ENCODE data around the gene L3MBTL4.

L3MBTL4 gene

DNA sequence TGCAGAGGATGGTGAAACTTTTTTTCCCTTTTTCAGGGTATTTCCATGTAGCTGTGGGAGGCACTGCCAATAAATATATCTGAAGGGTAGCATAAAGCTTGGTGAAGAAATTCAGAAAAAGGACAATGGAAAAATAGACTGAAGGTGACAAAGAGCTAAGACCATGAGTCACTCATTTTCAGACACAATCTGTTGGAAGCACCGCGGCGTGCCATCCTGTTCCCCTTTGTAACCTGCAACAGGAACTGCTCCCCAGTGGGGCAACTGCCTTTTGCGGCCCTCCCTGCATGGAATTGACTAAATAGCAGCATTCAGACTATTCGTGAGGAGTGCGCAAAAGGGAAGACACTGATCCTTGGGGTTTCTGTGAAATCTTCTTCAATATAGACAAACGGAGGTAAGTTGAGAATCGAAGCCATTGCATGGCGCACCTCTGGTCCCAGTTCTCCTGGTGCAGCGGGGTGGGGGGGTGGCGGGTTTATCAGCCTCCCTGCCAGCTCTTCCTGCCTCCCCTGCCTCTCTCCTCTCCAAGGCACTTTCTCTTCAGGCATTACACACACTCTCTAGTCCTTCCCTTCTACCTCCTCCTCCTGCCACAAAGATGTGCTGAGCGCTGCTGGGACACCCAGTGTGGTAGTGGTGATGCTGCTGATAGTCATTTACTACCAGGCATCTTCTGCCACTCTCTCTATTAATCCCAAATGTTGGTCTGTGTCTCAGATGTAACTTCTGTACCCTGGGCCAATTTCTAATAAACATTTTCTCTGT lies 393.2 kb downstream of the L3MBTL4 start:
- no peak for TF ChIP-seq CTCF (IDR thresholded peaks at IDR 0.05; ENCODE audit: low read depth, low read length, missing control alignments)
- no peak overlapping the region for H3K4me3 ChIP-seq (replicated peaks; ENCODE audit: low read depth, low read length)
- DNase-seq (ENCODE audit: extremely low read depth, low read depth): no peak

GRCh38 chr18:6018671-6019070 lies 396.0 kb downstream of the L3MBTL4 start:
- DNase-seq (ENCODE audit: extremely low read depth, low read depth): no peak
- no peak overlapping the region for H3K4me3 ChIP-seq (replicated peaks; ENCODE audit: low read depth, low read length)
- TF ChIP-seq CTCF (IDR thresholded peaks at IDR 0.05; ENCODE audit: low read depth, low read length, missing control alignments): no peak

- no peak overlapping the region for H3K4me3 ChIP-seq (replicated peaks; ENCODE audit: low read depth, low read length)
- TF ChIP-seq CTCF (IDR thresholded peaks at IDR 0.05; ENCODE audit: low read depth, low read length, missing control alignments): no peak
- no peak for DNase-seq (ENCODE audit: extremely low read depth, low read depth)
Observed at GRCh38 chr18:6017171-6017570, 397.5 kb downstream of the L3MBTL4 start.

DNA sequence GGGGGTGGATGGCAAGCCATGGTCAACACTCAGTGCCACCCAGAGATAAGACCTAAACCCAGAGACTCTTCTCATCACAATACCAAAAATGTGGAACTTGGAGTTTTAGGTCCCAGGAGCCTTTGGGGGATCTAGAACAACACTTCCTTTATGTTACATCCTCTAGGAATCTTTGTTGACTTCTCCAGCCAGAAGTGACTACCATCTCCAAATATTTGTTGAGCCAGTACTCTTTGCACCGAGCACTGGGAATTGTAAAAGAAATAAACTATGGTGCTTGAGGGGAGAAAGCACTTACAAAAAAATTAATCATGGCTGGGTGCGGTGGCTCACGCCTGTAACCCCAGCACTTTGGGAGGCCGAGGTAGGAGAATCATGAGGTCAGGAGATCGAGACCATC lies 399.3 kb downstream of the L3MBTL4 start:
- no peak for TF ChIP-seq CTCF (IDR thresholded peaks at IDR 0.05; ENCODE audit: low read depth, low read length, missing control alignments)
- no peak overlapping the region for H3K4me3 ChIP-seq (replicated peaks; ENCODE audit: low read depth, low read length)
- no peak for DNase-seq (ENCODE audit: extremely low read depth, low read depth)

DNA sequence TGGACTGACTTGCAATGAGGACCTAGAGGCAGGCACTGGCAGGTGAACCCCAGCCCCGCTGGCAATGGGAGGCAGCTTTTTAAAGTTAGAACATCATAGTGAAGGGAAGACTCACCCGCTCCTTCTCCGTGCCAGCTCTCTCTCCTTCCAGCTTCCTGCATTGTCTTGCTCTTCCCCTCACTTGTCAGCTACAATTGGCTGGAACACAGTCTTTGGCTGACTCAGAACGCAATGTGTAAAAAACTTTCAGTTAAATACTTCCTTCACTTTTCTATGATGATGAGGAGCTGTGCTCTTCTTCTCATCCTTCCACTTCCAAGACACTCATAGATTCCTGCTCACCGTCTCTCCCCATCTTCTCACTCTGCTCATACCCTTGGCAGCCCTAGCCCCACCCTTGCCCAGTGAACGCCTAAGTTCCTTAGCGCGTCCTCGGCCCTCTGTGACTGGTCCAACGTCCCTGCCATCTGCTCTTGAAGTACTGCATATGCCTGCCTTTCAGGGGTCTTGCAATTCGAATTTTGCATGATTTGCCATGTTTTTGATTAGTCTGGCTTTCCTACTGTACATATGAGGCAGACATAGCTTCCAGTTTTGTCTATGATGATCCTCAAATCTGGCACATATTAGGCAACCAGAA lies 401.4 kb downstream of the L3MBTL4 start:
- H3K4me3 ChIP-seq (replicated peaks; ENCODE audit: low read depth, low read length): no peak overlapping the region
- TF ChIP-seq CTCF (IDR thresholded peaks at IDR 0.05; ENCODE audit: low read depth, low read length, missing control alignments): no peak
- DNase-seq (ENCODE audit: extremely low read depth, low read depth): no peak

- no peak for DNase-seq (ENCODE audit: extremely low read depth, low read depth)
- TF ChIP-seq CTCF (IDR thresholded peaks at IDR 0.05; ENCODE audit: low read depth, low read length, missing control alignments): no peak
- H3K4me3 ChIP-seq (replicated peaks; ENCODE audit: low read depth, low read length): no peak overlapping the region
Observed at GRCh38 chr18:6010921-6011320, 403.8 kb downstream of the L3MBTL4 start.
